ENCODE results near the gene SENP3.

DNA sequence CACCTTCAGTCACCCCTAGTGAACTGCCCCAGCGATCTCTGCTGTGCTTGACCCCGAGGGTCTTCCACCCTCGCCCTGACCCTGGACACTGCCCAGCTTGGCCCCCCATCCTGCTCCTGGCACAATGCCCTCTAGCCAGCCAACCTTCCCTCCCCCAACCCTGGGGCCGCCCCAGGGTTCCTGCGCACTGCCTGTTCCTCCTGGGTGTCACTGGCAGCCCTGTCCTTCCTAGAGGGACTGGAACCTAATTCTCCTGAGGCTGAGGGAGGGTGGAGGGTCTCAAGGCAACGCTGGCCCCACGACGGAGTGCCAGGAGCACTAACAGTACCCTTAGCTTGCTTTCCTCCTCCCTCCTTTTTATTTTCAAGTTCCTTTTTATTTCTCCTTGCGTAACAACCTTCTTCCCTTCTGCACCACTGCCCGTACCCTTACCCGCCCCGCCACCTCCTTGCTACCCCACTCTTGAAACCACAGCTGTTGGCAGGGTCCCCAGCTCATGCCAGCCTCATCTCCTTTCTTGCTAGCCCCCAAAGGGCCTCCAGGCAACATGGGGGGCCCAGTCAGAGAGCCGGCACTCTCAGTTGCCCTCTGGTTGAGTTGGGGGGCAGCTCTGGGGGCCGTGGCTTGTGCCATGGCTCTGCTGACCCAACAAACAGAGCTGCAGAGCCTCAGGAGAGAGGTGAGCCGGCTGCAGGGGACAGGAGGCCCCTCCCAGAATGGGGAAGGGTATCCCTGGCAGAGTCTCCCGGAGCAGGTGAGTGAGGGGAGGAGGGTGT, 3.0 kb upstream of the SENP3 start, which contains the start of gene TNFSF13:
- TF ChIP-seq, protein P1, sequence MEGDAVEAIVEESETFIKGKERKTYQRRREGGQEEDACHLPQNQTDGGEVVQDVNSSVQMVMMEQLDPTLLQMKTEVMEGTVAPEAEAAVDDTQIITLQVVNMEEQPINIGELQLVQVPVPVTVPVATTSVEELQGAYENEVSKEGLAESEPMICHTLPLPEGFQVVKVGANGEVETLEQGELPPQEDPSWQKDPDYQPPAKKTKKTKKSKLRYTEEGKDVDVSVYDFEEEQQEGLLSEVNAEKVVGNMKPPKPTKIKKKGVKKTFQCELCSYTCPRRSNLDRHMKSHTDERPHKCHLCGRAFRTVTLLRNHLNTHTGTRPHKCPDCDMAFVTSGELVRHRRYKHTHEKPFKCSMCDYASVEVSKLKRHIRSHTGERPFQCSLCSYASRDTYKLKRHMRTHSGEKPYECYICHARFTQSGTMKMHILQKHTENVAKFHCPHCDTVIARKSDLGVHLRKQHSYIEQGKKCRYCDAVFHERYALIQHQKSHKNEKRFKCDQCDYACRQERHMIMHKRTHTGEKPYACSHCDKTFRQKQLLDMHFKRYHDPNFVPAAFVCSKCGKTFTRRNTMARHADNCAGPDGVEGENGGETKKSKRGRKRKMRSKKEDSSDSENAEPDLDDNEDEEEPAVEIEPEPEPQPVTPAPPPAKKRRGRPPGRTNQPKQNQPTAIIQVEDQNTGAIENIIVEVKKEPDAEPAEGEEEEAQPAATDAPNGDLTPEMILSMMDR (IDR thresholded peaks at IDR 0.05; ENCODE audit: poor library complexity): no peak
- TF ChIP-seq EZH2 (IDR thresholded peaks at IDR 0.05; ENCODE audit: borderline replicate concordance): no peak
- TF ChIP-seq EZH2phosphoT487 (IDR thresholded peaks at IDR 0.05; ENCODE audit: low read depth, severe bottlenecking, unreplicated experiment): no peak
